ENCODE data around the gene TMEM151B.

Gene TMEM151B

GRCh38 chr6:44275271-44275748 lies 5.1 kb downstream of the TMEM151B start:
- TF ChIP-seq CTCF (conservative IDR thresholded peaks at IDR 0.05), result no peak
- TF ChIP-seq ZFX (IDR thresholded peaks at IDR 0.05), result no peak
- no peak overlapping the region for H3K27ac ChIP-seq

- no peak overlapping the region for H3K27ac ChIP-seq
- TF ChIP-seq CTCF (conservative IDR thresholded peaks at IDR 0.05), result no peak
- no peak for TF ChIP-seq ZFX (IDR thresholded peaks at IDR 0.05)
Observed at GRCh38 chr6:44275749-44276648, 5.7 kb downstream of the TMEM151B start.

- TF ChIP-seq ZFX (IDR thresholded peaks at IDR 0.05) (no peak), CTCF (conservative IDR thresholded peaks at IDR 0.05) (no peak)
- H3K27ac ChIP-seq, result no peak overlapping the region
Observed at GRCh38 chr6:44276667-44277640, 6.7 kb downstream of the TMEM151B start.

- no peak overlapping the region for H3K27ac ChIP-seq
- no peak for TF ChIP-seq ZFX (IDR thresholded peaks at IDR 0.05)
- TF ChIP-seq CTCF (conservative IDR thresholded peaks at IDR 0.05), result no peak
Observed at GRCh38 chr6:44277763-44278162, 7.5 kb downstream of the TMEM151B start.

- H3K27ac ChIP-seq, result no peak overlapping the region
- no peak for TF ChIP-seq ZFX (IDR thresholded peaks at IDR 0.05)
- no peak for TF ChIP-seq CTCF (conservative IDR thresholded peaks at IDR 0.05)
Observed at GRCh38 chr6:44278315-44278714, 8.1 kb downstream of the TMEM151B start.

GRCh38 chr6:44278774-44279697 lies 8.8 kb downstream of the TMEM151B start:
- H3K27ac ChIP-seq, result no peak overlapping the region
- TF ChIP-seq CTCF (conservative IDR thresholded peaks at IDR 0.05) (no peak), ZFX (IDR thresholded peaks at IDR 0.05) (no peak)
